Transverse colon (tissue), 4 donors: ENCODE data around the gene AP4S1. TPM values are rescaled to one million over a fixed set of nuclear protein-coding genes. Genes with fewer than 3 reads are reported as not detected.

Source experiments
- DNase-seq: peaks from one replicate; pipeline ENCODE4 v3.0.0-alpha.2; 2019
- H3K27ac ChIP-seq, 4 donors: fragments of 200-600 bp; sonication (generic); 2 replicates each; pipeline ENCODE4 v1.5.1; 2016 to 2018; ENCODE audit warnings: inconsistent platforms in 4 of 4
- H3K27me3 ChIP-seq: fragments of 200-600 bp; sonication (generic); 2 replicates; pipeline ENCODE4 v1.5.1; 2017; ENCODE audit warnings: inconsistent platforms
- H3K36me3 ChIP-seq, 4 donors: fragments of 200-600 bp; sonication (generic); 2 replicates each; pipeline ENCODE4 v1.5.1; 2017 to 2019; ENCODE audit warnings: inconsistent platforms in 4 of 4
- H3K4me1 ChIP-seq, 4 donors: fragments of 200-600 bp; sonication (generic); 2 replicates each; pipeline ENCODE4 v1.5.1; 2017 to 2020; ENCODE audit warnings: inconsistent platforms in 4 of 4
- H3K4me3 ChIP-seq, 4 donors: fragments of 200-600 bp; sonication (generic); 1 replicate in 1 of 4; 2 replicates in 3 of 4; pipeline versions ENCODE4 v1.5.1 to v1.6.1; 2017 to 2019; ENCODE audit warnings: inconsistent platforms in 4 of 4
- H3K9me3 ChIP-seq, 2 donors: fragments of 200-600 bp; sonication (generic); 2 replicates each; pipeline ENCODE4 v1.5.1; 2017 to 2019; ENCODE audit warnings: inconsistent platforms in 2 of 2
- EP300 ChIP-seq: sonication (generic); formaldehyde crosslinking; IDR thresholded peaks from one replicate; pipeline ENCODE4 v1.6.1; 2017; ENCODE audit warnings: antibody characterized with exemption, low read depth
- POLR2A ChIP-seq: fragments of 450-650 bp; IDR thresholded peaks from one replicate; pipeline ENCODE4 v1.6.1; 2016; ENCODE audit warnings: antibody characterized with exemption, mild to moderate bottlenecking, moderate library complexity
- POLR2AphosphoS5 ChIP-seq, 3 donors: sonication (generic); formaldehyde crosslinking; IDR thresholded peaks; one replicate each; pipeline ENCODE4 v1.6.1; 2016; ENCODE audit warnings: antibody characterized with exemption in 3 of 3
- WGBS, 2 donors: methylation state at CpG; one replicate each; pipeline ENCODE4 v1.1.5; 2018; ENCODE audit warnings: low coverage in 1 of 2; 5-methylcytosine and 5-hydroxymethylcytosine counted together
- in situ Hi-C, 4 donors: fragments of 200-750 bp; cut with MboI; loops; one replicate each; pipeline versions ENCODE4 v1.15.0 to v1.15.1; 2017; ENCODE audit warnings: low sequenced_read_pairs in 3 of 4, low pct_ligation_motif_present in 1 of 4, low pct_unique_long_range_greater_than_20kb in 1 of 4
- intact Hi-C: fragments of 100-400 bp; cut with DNase I; formaldehyde crosslinking; loops from one replicate; pipeline ENCODE4 v1.15.1; 2023; ENCODE audit warnings: low total_unique reads
- total RNA-seq, 4 donors: library from RNA; depleted of rRNA; stranded (reverse); fragments of >200 nt; gene quantifications; one replicate each; pipeline ENCODE4 v1.1.0, GENCODE V29; 2016
- TF ChIP-seq, protein P1 (sequence below), 5 experiments: fragments of 200-600 bp in 3 of 5; fragments of 450-650 bp in 2 of 5; sonication (generic) in 3 of 5; IDR thresholded peaks; 1 replicate in 2 of 5; 2 replicates in 3 of 5; pipeline ENCODE4 v1.5.1; 2016 to 2017; ENCODE audit warnings: antibody characterized with exemption in 5 of 5, inconsistent platforms in 3 of 5, mild to moderate bottlenecking in 2 of 5, moderate library complexity in 1 of 5

AP4S1 gene
- total RNA-seq, 4 donors from 2014 or later: 0.60 to 9.8 (median 4.6) TPM

GRCh38 chr14:31075144-31075543, 49.7 kb downstream of the AP4S1 start:
- no peak overlapping the region for H3K27ac ChIP-seq
- no peaks in the 10 kb centered on the region for H3K4me1 ChIP-seq
- no peaks in the 10 kb centered on the region for H3K36me3 ChIP-seq
- no peaks in the 10 kb centered on the region for H3K9me3 ChIP-seq
- TF ChIP-seq POLR2AphosphoS5 (IDR thresholded peaks at IDR 0.05) (no peak), POLR2A (no peak), EP300 (no peak)
- TF ChIP-seq, protein P1, sequence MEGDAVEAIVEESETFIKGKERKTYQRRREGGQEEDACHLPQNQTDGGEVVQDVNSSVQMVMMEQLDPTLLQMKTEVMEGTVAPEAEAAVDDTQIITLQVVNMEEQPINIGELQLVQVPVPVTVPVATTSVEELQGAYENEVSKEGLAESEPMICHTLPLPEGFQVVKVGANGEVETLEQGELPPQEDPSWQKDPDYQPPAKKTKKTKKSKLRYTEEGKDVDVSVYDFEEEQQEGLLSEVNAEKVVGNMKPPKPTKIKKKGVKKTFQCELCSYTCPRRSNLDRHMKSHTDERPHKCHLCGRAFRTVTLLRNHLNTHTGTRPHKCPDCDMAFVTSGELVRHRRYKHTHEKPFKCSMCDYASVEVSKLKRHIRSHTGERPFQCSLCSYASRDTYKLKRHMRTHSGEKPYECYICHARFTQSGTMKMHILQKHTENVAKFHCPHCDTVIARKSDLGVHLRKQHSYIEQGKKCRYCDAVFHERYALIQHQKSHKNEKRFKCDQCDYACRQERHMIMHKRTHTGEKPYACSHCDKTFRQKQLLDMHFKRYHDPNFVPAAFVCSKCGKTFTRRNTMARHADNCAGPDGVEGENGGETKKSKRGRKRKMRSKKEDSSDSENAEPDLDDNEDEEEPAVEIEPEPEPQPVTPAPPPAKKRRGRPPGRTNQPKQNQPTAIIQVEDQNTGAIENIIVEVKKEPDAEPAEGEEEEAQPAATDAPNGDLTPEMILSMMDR (IDR thresholded peaks at IDR 0.05): no peak
- WGBS, 2 donors: 93% methylated on average over 2 of the region's 2 CpGs
- intact Hi-C loops (no loop called here), in situ Hi-C loops (loop anchor here in 1 of 4 donors (25.0 kb wide), 1 partner anchor 88 kb away; no protein-coding TSS in a partner anchor)
- no peaks in the 10 kb centered on the region for H3K27me3 ChIP-seq
- no peak overlapping the region for H3K4me3 ChIP-seq
- DNase-seq: no peak

DNA sequence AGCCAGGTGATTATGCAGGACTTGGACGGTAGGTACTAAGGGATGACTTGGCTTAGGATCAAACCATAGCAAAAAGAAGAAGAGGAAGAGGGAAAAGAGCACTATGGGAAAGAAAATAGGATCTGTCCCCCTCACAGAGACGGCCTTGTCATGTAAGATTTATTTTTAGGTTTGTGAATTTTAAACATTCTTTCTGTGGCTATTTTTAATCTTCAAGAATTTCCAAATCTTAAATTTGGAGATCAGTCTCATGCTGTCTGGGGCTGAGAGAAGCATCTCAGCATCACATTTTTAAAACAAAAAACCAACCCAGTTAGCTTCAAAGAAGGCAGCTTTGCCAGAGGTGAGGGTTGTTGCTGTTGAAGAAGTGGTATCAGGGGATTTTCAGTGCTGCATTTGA, 53.3 kb downstream of the AP4S1 start:
- no peaks in the 10 kb centered on the region for H3K9me3 ChIP-seq
- in situ Hi-C loops (loop anchor here in 1 of 4 donors (25.0 kb wide), 1 partner anchor 91 kb away; no protein-coding TSS in a partner anchor), intact Hi-C loops (no loop called here)
- H3K4me3 ChIP-seq: no peak overlapping the region
- TF ChIP-seq, protein P1 (IDR thresholded peaks at IDR 0.05): no peak
- TF ChIP-seq POLR2AphosphoS5 (IDR thresholded peaks at IDR 0.05) (no peak), POLR2A (no peak), EP300 (no peak)
- no peak overlapping the region for H3K27ac ChIP-seq
- DNase-seq: no peak
- H3K36me3 ChIP-seq: no peaks in the 10 kb centered on the region
- peaks cover 0 to 3% (median 0%) of the 10 kb centered on the region in 4 donors for H3K4me1 ChIP-seq
- 48 to 52% methylated on average over 2 of the region's 2 CpGs for WGBS, 2 donors
- H3K27me3 ChIP-seq: no peaks in the 10 kb centered on the region

GRCh38 chr14:31080056-31080455, 54.6 kb downstream of the AP4S1 start:
- no peak for DNase-seq
- in situ Hi-C loops (loop anchor here in 3 of 4 donors (10.0 to 25.0 kb wide), 2 partner anchors 93 to 95 kb away; no protein-coding TSS in a partner anchor), intact Hi-C loops (loop anchor here (5.0 kb wide), 1 partner anchor 98 kb away; no protein-coding TSS in a partner anchor)
- 34 to 45% methylated on average over 3 of the region's 3 CpGs for WGBS, 2 donors
- Histone ChIP-seq H3K27ac (no peak overlapping the region), H3K36me3 (no peaks in the 10 kb centered on the region), H3K4me1 (peaks cover 0 to 3% (median 0%) of the 10 kb centered on the region in 4 donors), H3K27me3 (no peaks in the 10 kb centered on the region), H3K9me3 (no peaks in the 10 kb centered on the region), H3K4me3 (no peak overlapping the region)
- no peak for TF ChIP-seq EP300
- TF ChIP-seq POLR2A: no peak
- TF ChIP-seq POLR2AphosphoS5 (IDR thresholded peaks at IDR 0.05): no peak
- TF ChIP-seq, protein P1 (IDR thresholded peaks at IDR 0.05): no peak

- intact Hi-C loops (loop anchor here (5.0 kb wide), 1 partner anchor 98 kb away; no protein-coding TSS in a partner anchor), in situ Hi-C loops (loop anchor here in 3 of 4 donors (10.0 to 25.0 kb wide), 2 partner anchors 93 to 96 kb away; no protein-coding TSS in a partner anchor)
- Histone ChIP-seq H3K27me3 (no peaks in the 10 kb centered on the region), H3K4me1 (peaks cover 0 to 3% (median 0%) of the 10 kb centered on the region in 4 donors), H3K9me3 (no peaks in the 10 kb centered on the region), H3K4me3 (no peak overlapping the region), H3K36me3 (no peaks in the 10 kb centered on the region), H3K27ac (no peak overlapping the region)
- TF ChIP-seq EP300: no peak
- TF ChIP-seq POLR2AphosphoS5 (IDR thresholded peaks at IDR 0.05): no peak
- TF ChIP-seq, protein P1 (IDR thresholded peaks at IDR 0.05): no peak
- TF ChIP-seq POLR2A: no peak
- DNase-seq: no peak
- 88% methylated on average over 4 of the region's 4 CpGs; no CpG with 5 or more reads in 1 of the 2 donors for WGBS, 2 donors
Observed at GRCh38 chr14:31080484-31080883, 55.0 kb downstream of the AP4S1 start.
